ENCODE data around the gene INTS15.

DNA sequence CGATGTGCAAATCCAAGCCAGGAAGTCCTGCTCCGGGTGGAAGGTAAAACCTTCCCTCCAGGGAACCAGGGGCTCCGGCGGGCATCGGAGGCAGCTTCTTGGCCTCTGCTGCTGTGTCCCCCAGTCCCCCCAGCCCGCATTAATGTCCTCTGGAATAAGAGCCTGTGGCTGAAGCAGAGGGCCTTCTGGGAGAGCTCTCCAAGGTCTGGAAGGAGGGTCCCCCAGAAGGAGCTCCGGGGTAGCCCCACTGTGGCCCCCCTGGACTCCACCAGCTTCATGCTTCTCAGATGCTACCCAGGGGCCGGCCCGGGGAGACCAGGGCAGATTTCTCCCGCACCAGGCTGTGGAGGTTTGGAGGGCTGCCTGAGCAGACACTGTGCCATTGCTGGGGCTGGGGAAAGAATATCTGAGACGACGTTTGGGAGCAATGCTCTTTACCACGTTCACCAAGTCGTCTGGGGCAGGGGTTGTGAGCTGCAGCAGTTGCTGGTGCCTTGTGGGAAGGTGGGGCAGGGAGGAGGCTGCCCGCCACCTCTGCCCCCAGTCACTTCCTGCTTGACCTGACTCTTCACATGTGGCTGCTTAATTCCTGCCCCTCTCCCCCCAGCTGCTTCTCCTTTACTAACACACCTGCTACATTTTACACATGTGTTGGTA is 33.9 kb downstream of the INTS15 start:
- TF ChIP-seq, protein P1, sequence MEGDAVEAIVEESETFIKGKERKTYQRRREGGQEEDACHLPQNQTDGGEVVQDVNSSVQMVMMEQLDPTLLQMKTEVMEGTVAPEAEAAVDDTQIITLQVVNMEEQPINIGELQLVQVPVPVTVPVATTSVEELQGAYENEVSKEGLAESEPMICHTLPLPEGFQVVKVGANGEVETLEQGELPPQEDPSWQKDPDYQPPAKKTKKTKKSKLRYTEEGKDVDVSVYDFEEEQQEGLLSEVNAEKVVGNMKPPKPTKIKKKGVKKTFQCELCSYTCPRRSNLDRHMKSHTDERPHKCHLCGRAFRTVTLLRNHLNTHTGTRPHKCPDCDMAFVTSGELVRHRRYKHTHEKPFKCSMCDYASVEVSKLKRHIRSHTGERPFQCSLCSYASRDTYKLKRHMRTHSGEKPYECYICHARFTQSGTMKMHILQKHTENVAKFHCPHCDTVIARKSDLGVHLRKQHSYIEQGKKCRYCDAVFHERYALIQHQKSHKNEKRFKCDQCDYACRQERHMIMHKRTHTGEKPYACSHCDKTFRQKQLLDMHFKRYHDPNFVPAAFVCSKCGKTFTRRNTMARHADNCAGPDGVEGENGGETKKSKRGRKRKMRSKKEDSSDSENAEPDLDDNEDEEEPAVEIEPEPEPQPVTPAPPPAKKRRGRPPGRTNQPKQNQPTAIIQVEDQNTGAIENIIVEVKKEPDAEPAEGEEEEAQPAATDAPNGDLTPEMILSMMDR (IDR thresholded peaks at IDR 0.05; ENCODE audit: poor library complexity, severe bottlenecking): no peak
- TF ChIP-seq EP300 (conservative IDR thresholded peaks at IDR 0.05; ENCODE audit: poor library complexity, severe bottlenecking) (no peak), SMC3 (conservative IDR thresholded peaks at IDR 0.05; ENCODE audit: poor library complexity) (no peak), POLR2AphosphoS5 (IDR thresholded peaks at IDR 0.05) (no peak), TAF1 (IDR thresholded peaks at IDR 0.05; ENCODE audit: low read depth) (no peak)
- TF ChIP-seq, protein P2, sequence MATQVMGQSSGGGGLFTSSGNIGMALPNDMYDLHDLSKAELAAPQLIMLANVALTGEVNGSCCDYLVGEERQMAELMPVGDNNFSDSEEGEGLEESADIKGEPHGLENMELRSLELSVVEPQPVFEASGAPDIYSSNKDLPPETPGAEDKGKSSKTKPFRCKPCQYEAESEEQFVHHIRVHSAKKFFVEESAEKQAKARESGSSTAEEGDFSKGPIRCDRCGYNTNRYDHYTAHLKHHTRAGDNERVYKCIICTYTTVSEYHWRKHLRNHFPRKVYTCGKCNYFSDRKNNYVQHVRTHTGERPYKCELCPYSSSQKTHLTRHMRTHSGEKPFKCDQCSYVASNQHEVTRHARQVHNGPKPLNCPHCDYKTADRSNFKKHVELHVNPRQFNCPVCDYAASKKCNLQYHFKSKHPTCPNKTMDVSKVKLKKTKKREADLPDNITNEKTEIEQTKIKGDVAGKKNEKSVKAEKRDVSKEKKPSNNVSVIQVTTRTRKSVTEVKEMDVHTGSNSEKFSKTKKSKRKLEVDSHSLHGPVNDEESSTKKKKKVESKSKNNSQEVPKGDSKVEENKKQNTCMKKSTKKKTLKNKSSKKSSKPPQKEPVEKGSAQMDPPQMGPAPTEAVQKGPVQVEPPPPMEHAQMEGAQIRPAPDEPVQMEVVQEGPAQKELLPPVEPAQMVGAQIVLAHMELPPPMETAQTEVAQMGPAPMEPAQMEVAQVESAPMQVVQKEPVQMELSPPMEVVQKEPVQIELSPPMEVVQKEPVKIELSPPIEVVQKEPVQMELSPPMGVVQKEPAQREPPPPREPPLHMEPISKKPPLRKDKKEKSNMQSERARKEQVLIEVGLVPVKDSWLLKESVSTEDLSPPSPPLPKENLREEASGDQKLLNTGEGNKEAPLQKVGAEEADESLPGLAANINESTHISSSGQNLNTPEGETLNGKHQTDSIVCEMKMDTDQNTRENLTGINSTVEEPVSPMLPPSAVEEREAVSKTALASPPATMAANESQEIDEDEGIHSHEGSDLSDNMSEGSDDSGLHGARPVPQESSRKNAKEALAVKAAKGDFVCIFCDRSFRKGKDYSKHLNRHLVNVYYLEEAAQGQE (IDR thresholded peaks at IDR 0.05; ENCODE audit: borderline replicate concordance): no peak
